ENCODE data around the gene FCGR2B. TPM values are rescaled to one million over a fixed set of nuclear protein-coding genes. Genes with fewer than 3 reads are reported as not detected.

FCGR2B gene
- total and polyA plus RNA-seq, 2 donors (not counting 1 experiment from before 2014, with no cell fraction given): not detected

DNA sequence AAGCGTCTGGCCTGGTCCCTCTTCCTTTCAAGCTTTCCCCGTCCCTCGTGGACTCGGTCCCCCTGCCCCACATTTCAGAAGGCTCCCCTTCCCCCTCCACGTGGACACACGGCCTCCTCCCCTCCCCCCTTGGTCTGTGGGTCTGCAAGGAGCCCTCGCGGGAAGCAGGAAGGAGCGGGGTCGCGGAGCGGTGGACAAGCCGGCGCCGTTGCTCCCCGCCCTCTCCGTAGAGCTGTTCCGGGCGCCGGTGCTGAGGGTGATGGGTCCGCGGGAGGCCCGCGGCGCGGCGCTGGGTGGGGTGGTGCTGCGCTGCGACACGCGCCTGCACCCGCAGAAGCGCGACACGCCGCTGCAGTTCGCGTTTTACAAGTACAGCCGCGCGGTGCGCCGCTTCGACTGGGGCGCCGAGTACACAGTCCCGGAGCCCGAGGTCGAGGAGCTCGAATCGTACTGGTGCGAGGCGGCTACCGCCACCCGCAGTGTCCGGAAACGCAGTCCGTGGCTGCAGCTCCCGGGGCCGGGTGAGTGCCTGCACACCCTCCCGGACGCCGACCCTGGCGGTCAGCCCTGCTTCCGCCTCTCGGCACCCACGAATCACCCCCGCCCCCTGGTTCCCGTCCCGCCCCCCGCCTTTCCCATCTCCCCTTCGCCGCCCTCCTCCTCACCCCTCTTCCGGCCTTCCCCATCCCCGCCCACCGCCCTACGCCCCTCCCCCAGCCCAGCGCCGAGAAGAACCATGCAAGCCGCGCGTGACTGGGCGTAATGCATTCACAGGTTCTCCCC is 63.7 kb downstream of the FCGR2B start:
- H3K4me2 ChIP-seq (ENCODE audit: extremely low read depth, insufficient read depth, low read length): peak overlapping the region; percentile 92

DNA sequence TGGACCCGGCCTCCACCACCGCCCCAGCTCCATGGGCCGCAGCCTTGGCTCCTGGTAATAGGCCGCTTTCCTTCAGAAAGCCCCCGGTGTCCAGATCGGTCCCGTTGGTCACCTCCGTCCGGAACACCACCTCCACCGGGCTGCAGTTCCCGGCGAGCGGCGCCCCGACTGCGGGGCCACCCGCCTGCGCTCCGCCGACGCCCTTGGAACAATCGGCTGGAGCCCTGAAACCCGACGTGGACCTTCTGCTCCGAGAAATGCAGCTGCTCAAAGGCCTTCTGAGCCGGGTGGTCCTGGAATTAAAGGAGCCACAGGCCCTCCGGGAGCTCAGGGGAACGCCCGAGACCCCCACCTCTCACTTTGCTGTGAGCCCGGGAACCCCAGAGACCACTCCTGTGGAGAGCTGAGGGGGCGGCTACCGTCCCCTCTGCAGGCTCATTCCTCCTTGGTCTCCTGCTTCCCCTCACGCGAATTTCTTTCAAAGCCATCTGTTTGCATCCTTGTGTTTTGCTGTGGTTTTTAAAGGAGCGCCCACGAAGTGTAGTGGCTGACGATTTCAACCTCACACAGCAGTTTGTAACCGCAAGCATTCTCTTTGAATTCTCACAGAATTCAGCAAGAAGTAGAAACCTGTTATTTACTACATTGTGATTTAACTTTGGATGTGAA is 64.4 kb downstream of the FCGR2B start:
- no peaks in the 10 kb centered on the region for H3K27me3 ChIP-seq (ENCODE audit: control insufficient read depth, insufficient read depth, low read length)
- H3K9me3 ChIP-seq (ENCODE audit: control insufficient read depth, insufficient read depth, low read depth, low read length): no peaks in the 10 kb centered on the region
- no peak for TF ChIP-seq EZH2 (IDR thresholded peaks at IDR 0.05; ENCODE audit: low read length, missing control alignments)
- TF ChIP-seq, protein P1, sequence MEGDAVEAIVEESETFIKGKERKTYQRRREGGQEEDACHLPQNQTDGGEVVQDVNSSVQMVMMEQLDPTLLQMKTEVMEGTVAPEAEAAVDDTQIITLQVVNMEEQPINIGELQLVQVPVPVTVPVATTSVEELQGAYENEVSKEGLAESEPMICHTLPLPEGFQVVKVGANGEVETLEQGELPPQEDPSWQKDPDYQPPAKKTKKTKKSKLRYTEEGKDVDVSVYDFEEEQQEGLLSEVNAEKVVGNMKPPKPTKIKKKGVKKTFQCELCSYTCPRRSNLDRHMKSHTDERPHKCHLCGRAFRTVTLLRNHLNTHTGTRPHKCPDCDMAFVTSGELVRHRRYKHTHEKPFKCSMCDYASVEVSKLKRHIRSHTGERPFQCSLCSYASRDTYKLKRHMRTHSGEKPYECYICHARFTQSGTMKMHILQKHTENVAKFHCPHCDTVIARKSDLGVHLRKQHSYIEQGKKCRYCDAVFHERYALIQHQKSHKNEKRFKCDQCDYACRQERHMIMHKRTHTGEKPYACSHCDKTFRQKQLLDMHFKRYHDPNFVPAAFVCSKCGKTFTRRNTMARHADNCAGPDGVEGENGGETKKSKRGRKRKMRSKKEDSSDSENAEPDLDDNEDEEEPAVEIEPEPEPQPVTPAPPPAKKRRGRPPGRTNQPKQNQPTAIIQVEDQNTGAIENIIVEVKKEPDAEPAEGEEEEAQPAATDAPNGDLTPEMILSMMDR (conservative IDR thresholded peaks at IDR 0.05 in 1 of 2, IDR thresholded peaks at IDR 0.05 in 1 of 2; ENCODE audit: low read depth in 1 of 2, low read length in 2 of 2): no peak
- DNase-seq (ENCODE audit: low read depth in 2 of 2): peak; percentile 55 to 91
- peak overlapping the region; percentile 52 to 81 (median 75) for H3K4me3 ChIP-seq (replicated peaks in 1 of 4; ENCODE audit: control extremely low read depth in 1 of 4, insufficient read depth in 1 of 4, low read depth in 3 of 4, low read length in 4 of 4)
- H3K79me2 ChIP-seq (ENCODE audit: control insufficient read depth, insufficient read depth, low read length): no peaks in the 10 kb centered on the region
- H3K9ac ChIP-seq (ENCODE audit: insufficient read depth, low read length): peak overlapping the region; percentile 88
- H3K4me1 ChIP-seq (ENCODE audit: control insufficient read depth, extremely low read depth, insufficient read depth, low read length): peaks cover 4% of the 10 kb centered on the region
- peak overlapping the region; percentile 95 for H3K27ac ChIP-seq (ENCODE audit: insufficient read depth, low read length)
- no peaks in the 10 kb centered on the region for H3K36me3 ChIP-seq (ENCODE audit: control insufficient read depth, insufficient read depth, low read length)
- H4K20me1 ChIP-seq (ENCODE audit: control insufficient read depth, extremely low read depth, insufficient read depth, low read length): no peaks in the 10 kb centered on the region
- peak overlapping the region; percentile 89 for H3K4me2 ChIP-seq (ENCODE audit: extremely low read depth, insufficient read depth, low read length)
- peak overlapping the region; percentile 60 for H2AFZ ChIP-seq (ENCODE audit: low read length)

More for the DNA sequence above, 63.7 kb downstream of the FCGR2B start:
- Histone ChIP-seq H3K9me3 (ENCODE audit: control insufficient read depth, insufficient read depth, low read depth, low read length) (no peaks in the 10 kb centered on the region), H4K20me1 (ENCODE audit: control insufficient read depth, extremely low read depth, insufficient read depth, low read length) (no peaks in the 10 kb centered on the region), H3K9ac (ENCODE audit: insufficient read depth, low read length) (peak overlapping the region; percentile 88), H3K27ac (ENCODE audit: insufficient read depth, low read length) (peak overlapping the region; percentile 95), H3K27me3 (ENCODE audit: control insufficient read depth, insufficient read depth, low read length) (no peaks in the 10 kb centered on the region), H3K4me1 (ENCODE audit: control insufficient read depth, extremely low read depth, insufficient read depth, low read length) (peaks cover 8% of the 10 kb centered on the region), H3K4me3 (replicated peaks in 1 of 4; ENCODE audit: control extremely low read depth in 1 of 4, insufficient read depth in 1 of 4, low read depth in 3 of 4, low read length in 4 of 4) (peak overlapping the region; percentile 71 to 90 (median 82)), H3K36me3 (ENCODE audit: control insufficient read depth, insufficient read depth, low read length) (no peaks in the 10 kb centered on the region), H3K79me2 (ENCODE audit: control insufficient read depth, insufficient read depth, low read length) (no peaks in the 10 kb centered on the region), H2AFZ (ENCODE audit: low read length) (peak overlapping the region; percentile 91)
- DNase-seq (ENCODE audit: low read depth in 2 of 2): peak; percentile 79 to 83
- TF ChIP-seq EZH2 (IDR thresholded peaks at IDR 0.05; ENCODE audit: low read length, missing control alignments): no peak
- TF ChIP-seq, protein P1 (conservative IDR thresholded peaks at IDR 0.05 in 1 of 2, IDR thresholded peaks at IDR 0.05 in 1 of 2; ENCODE audit: low read depth in 1 of 2, low read length in 2 of 2): no peak

Other genes starting within 250 kb of the FCGR2B start
- gene FCGR2A, start 157.7 kb upstream of the FCGR2B start, total RNA-seq: 3.3 and 3.9 TPM in 2 replicates
- 2.4 and 7.6 TPM in 2 replicates for gene FCGR2A, start 157.7 kb upstream of the FCGR2B start, polyA plus RNA-seq
- 0.51 and 2.3 TPM in 2 replicates for gene HSPA6, start 138.6 kb upstream of the FCGR2B start, total RNA-seq
- gene HSPA6, start 138.6 kb upstream of the FCGR2B start, polyA plus RNA-seq: 0.22 and 0.33 TPM in 2 replicates
- not detected in 2 replicates for gene FCGR3A, start 113.3 kb upstream of the FCGR2B start, total RNA-seq
- not detected in 2 replicates for gene FCGR3A, start 113.3 kb upstream of the FCGR2B start, polyA plus RNA-seq
- gene FCGR3B, start 32.0 kb upstream of the FCGR2B start, total RNA-seq: not detected in 2 replicates
- gene FCGR3B, start 32.0 kb upstream of the FCGR2B start, polyA plus RNA-seq: not detected in 2 replicates
- under 0.01 and 0.17 TPM in 2 replicates for gene FCRLA, start 44.1 kb downstream of the FCGR2B start, total RNA-seq
- 0.56 and 0.68 TPM in 2 replicates for gene FCRLA, start 44.1 kb downstream of the FCGR2B start, polyA plus RNA-seq
- gene FCRLB, start 58.4 kb downstream of the FCGR2B start, total RNA-seq: 0.77 and 1.2 TPM in 2 replicates
- 0.45 and 1.1 TPM in 2 replicates for gene FCRLB, start 58.4 kb downstream of the FCGR2B start, polyA plus RNA-seq
- gene DUSP12, start 86.6 kb downstream of the FCGR2B start, total RNA-seq: 34.2 and 35.8 TPM in 2 replicates
- gene DUSP12, start 86.6 kb downstream of the FCGR2B start, polyA plus RNA-seq: 35.6 and 36.1 TPM in 2 replicates
- gene ATF6, start 103.2 kb downstream of the FCGR2B start, total RNA-seq: 19.5 and 25.3 TPM in 2 replicates
- gene ATF6, start 103.2 kb downstream of the FCGR2B start, polyA plus RNA-seq: 24.8 and 27.4 TPM in 2 replicates